Vagina (tissue), 2 donors: Measurements from ENCODE around the gene PAEP. TPM values are rescaled to one million over a fixed set of nuclear protein-coding genes. Genes with fewer than 3 reads are reported as not detected.

Experiments
- DNase-seq, 2 donors: peaks; one replicate each; pipeline ENCODE4 v3.0.0-alpha.2; 2017; ENCODE audit errors: extremely low spot score in 2 of 2
- H3K27ac ChIP-seq: fragments of 200-600 bp; sonication (generic); one replicate; pipeline ENCODE4 v1.5.1; 2019
- H3K27me3 ChIP-seq: fragments of 200-600 bp; sonication (generic); one replicate; pipeline ENCODE4 v1.5.1; 2019
- H3K36me3 ChIP-seq, 2 donors: fragments of 200-600 bp; sonication (generic); one replicate each; pipeline ENCODE4 v1.5.1; 2017 to 2019
- H3K4me1 ChIP-seq: fragments of 200-600 bp; sonication (generic); one replicate; pipeline ENCODE4 v1.5.1; 2019
- H3K4me3 ChIP-seq, 2 donors: fragments of 200-600 bp; sonication (generic); 1 replicate in 1 of 2; 2 replicates in 1 of 2; pipeline ENCODE4 v1.5.1; 2016 to 2019
- H3K9me3 ChIP-seq: fragments of 200-600 bp; sonication (generic); one replicate; pipeline ENCODE4 v1.5.1; 2019
- CTCF ChIP-seq, 3 experiments: fragments of 450-650 bp in 2 of 3; fragments of 200-600 bp in 1 of 3; sonication (generic) in 1 of 3; IDR thresholded peaks; one replicate each; pipeline ENCODE4 v1.5.1; 2017 to 2019; ENCODE audit warnings: antibody characterized with exemption in 3 of 3, mild to moderate bottlenecking in 2 of 3, moderate library complexity in 2 of 3
- POLR2A ChIP-seq, 2 donors: fragments of 450-650 bp; IDR thresholded peaks; one replicate each; pipeline ENCODE4 v1.6.1; 2017; ENCODE audit warnings: antibody characterized with exemption in 2 of 2, mild to moderate bottlenecking in 2 of 2, moderate library complexity in 2 of 2
- POLR2AphosphoS5 ChIP-seq, 2 donors: sonication (generic); formaldehyde crosslinking; IDR thresholded peaks; one replicate each; pipeline ENCODE4 v1.9.0; 2017; ENCODE audit warnings: antibody characterized with exemption in 2 of 2, mild to moderate bottlenecking in 2 of 2, low read depth in 1 of 2; ENCODE audit not compliant: insufficient read depth in 1 of 2
- intact Hi-C: fragments of 100-400 bp; cut with DNase I; formaldehyde crosslinking; loops from one replicate; pipeline ENCODE4 v1.15.1; 2023
- total RNA-seq: library from RNA; depleted of rRNA; stranded (reverse); fragments of >200 nt; gene quantifications from one replicate; pipeline ENCODE4 v1.2.3, GENCODE V29; 2016

The PAEP gene
- total RNA-seq, 1 donor from 2014 or later: not detected

- no peaks in the 10 kb centered on the region for H3K36me3 ChIP-seq
- no peak for TF ChIP-seq CTCF (IDR thresholded peaks at IDR 0.05)
- no peak for TF ChIP-seq POLR2A (IDR thresholded peaks at IDR 0.05)
- TF ChIP-seq POLR2AphosphoS5 (IDR thresholded peaks at IDR 0.05; ENCODE audit: insufficient read depth in 1 of 2, low read depth in 1 of 2): no peak
- intact Hi-C loops: no loop called here
- H3K27me3 ChIP-seq: no peaks in the 10 kb centered on the region
- no peak overlapping the region for H3K27ac ChIP-seq
- H3K4me1 ChIP-seq: no peaks in the 10 kb centered on the region
- no peaks in the 10 kb centered on the region for H3K9me3 ChIP-seq
- H3K4me3 ChIP-seq: no peak overlapping the region
- DNase-seq: no peak
Observed at GRCh38 chr9:135592331-135592590, 30.7 kb downstream of the PAEP start.

GRCh38 chr9:135592625-135593024, 31.1 kb downstream of the PAEP start:
- peak in 1 of 2 donors; percentile 29 for DNase-seq
- Histone ChIP-seq H3K9me3 (no peaks in the 10 kb centered on the region), H3K4me3 (no peak overlapping the region), H3K36me3 (no peaks in the 10 kb centered on the region), H3K27me3 (no peaks in the 10 kb centered on the region), H3K4me1 (no peaks in the 10 kb centered on the region), H3K27ac (no peak overlapping the region)
- intact Hi-C loops: no loop called here
- no peak for TF ChIP-seq CTCF (IDR thresholded peaks at IDR 0.05)
- TF ChIP-seq POLR2A (IDR thresholded peaks at IDR 0.05): no peak
- TF ChIP-seq POLR2AphosphoS5 (IDR thresholded peaks at IDR 0.05; ENCODE audit: insufficient read depth in 1 of 2, low read depth in 1 of 2): no peak

- TF ChIP-seq CTCF (IDR thresholded peaks at IDR 0.05) (no peak), POLR2A (IDR thresholded peaks at IDR 0.05) (no peak), POLR2AphosphoS5 (IDR thresholded peaks at IDR 0.05; ENCODE audit: insufficient read depth in 1 of 2, low read depth in 1 of 2) (no peak)
- H3K4me3 ChIP-seq: no peak overlapping the region
- no peaks in the 10 kb centered on the region for H3K36me3 ChIP-seq
- H3K9me3 ChIP-seq: no peaks in the 10 kb centered on the region
- no peak for DNase-seq
- H3K27me3 ChIP-seq: no peaks in the 10 kb centered on the region
- no peaks in the 10 kb centered on the region for H3K4me1 ChIP-seq
- H3K27ac ChIP-seq: no peak overlapping the region
- intact Hi-C loops: no loop called here
Observed at GRCh38 chr9:135596211-135596610, 34.7 kb downstream of the PAEP start.

GRCh38 chr9:135600296-135600817, 38.8 kb downstream of the PAEP start:
- TF ChIP-seq CTCF (IDR thresholded peaks at IDR 0.05) (no peak), POLR2AphosphoS5 (IDR thresholded peaks at IDR 0.05; ENCODE audit: insufficient read depth in 1 of 2, low read depth in 1 of 2) (no peak), POLR2A (IDR thresholded peaks at IDR 0.05) (no peak)
- no peaks in the 10 kb centered on the region for H3K36me3 ChIP-seq
- H3K4me1 ChIP-seq: no peaks in the 10 kb centered on the region
- H3K4me3 ChIP-seq: no peak overlapping the region
- intact Hi-C loops: no loop called here
- no peaks in the 10 kb centered on the region for H3K27me3 ChIP-seq
- DNase-seq: no peak
- H3K9me3 ChIP-seq: no peaks in the 10 kb centered on the region
- no peak overlapping the region for H3K27ac ChIP-seq

GRCh38 chr9:135601988-135602387, 40.4 kb downstream of the PAEP start:
- TF ChIP-seq CTCF (IDR thresholded peaks at IDR 0.05): no peak
- no peak for TF ChIP-seq POLR2A (IDR thresholded peaks at IDR 0.05)
- no peak for TF ChIP-seq POLR2AphosphoS5 (IDR thresholded peaks at IDR 0.05; ENCODE audit: insufficient read depth in 1 of 2, low read depth in 1 of 2)
- Histone ChIP-seq H3K36me3 (no peaks in the 10 kb centered on the region), H3K9me3 (no peaks in the 10 kb centered on the region), H3K4me3 (no peak overlapping the region), H3K4me1 (no peaks in the 10 kb centered on the region), H3K27me3 (no peaks in the 10 kb centered on the region), H3K27ac (no peak overlapping the region)
- intact Hi-C loops: no loop called here
- DNase-seq: no peak
